Stimulated activated CD4-positive, alpha-beta T cell treated with anti-CD3 and anti-CD28 coated beads, Interleukin-1b, Interleukin-23, amount 100 ng/mL, for 4 hours (primary cell): ENCODE data around the gene NDST4.

Source experiments
- DNase-seq, 2 donors: peaks; one replicate each; pipeline ENCODE4 v3.0.0-alpha.2; 2020; ENCODE audit warnings: low read depth in 2 of 2

The NDST4 gene

DNA sequence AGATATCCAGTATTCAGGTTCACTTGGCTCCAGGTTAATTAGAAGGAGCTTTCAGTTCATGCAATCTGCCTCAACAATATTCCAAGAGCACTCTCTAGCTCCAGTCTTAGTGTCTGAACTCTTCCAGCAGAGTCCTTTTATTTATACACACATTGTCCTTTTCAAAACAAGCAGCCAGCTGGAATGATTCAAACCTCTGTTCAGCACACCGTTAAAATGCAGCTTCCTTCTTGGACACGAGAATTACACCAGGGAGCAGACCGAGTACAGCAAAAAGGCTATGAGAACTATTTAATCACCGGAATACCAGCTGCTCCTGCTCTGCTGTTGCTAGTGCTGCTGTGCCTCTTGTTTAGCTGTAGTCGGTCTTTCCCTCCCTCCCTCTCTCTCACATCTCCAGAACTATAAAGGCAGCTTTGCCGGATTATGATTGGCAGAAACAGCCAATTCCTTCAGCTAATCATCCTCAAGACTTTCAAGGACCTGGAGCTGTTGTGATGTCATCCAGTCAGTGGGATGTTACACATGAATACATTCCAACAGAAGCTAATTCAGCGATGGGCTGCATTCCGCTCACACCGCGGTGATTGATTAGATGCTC lies at the start of gene NDST4:
Gene NDST4 (minus strand): TSS at position 115 of the 601 bp plus-strand sequence. CDS start 36,584 bp downstream, outside the sequence.
- DNase-seq = no peak

DNA sequence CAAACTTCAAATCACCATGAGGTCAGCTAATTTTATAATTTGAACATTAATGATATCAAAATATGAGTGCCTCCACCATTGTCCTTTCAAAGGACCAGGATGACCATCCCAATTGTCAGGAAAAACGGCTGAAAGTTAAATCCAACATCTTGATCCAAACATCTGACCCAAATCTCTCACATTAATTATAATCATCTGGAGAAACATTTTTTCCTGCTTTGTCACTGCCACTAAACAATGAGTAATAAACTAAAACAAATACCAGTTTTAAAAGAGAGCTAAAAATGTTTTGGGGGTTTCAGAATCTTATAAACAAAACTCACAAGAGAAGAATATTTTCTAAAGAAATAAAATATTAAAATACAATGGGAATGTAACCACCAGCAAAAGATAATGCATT lies 45.7 kb upstream of the NDST4 start:
- DNase-seq = no peak

DNA sequence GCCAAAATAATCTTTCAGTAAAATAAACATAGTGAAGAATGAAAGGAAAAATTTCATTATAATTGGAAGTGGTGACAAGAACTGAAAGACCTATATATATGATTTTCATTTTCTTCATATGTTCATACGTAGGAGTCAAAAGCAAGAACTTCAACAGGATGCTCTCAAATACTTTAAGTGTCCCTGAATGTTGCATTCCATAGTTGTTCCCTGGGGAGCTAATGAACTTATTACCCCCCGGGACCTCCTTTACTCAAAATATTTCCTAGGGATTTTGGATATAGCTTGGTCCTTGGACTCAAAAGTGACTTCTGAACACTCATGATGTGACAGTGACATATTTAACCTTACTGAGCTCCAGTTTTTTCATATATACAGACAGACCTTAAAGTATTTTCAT lies 44.9 kb upstream of the NDST4 start:
- DNase-seq = no peak

DNA sequence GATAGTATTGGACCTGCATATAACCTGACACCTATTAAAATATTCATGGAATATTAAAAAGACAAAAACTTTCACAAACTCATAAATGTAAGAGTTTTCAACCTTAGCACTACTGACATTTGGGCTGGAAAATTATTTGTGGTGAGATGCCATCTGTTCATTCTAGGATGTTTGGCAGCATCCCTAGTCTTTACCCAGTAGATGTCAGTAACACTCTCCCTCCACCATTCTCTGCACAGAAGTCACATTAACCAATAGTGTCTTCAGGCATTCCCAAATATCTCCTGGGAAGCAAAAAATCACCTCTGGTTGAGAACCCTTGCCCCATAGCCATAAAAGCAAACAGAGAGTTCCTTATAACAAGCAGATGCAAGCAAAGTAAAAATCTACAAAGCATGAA lies 41.4 kb upstream of the NDST4 start:
- no peak for DNase-seq

- DNase-seq = no peak
Measured at GRCh38 chr4:115152965-115153364, 39.5 kb upstream of the NDST4 start.

GRCh38 chr4:115152081-115152480 lies 38.7 kb upstream of the NDST4 start:
- DNase-seq = no peak

GRCh38 chr4:115149106-115149505 lies 35.7 kb upstream of the NDST4 start:
- no peak for DNase-seq

DNA sequence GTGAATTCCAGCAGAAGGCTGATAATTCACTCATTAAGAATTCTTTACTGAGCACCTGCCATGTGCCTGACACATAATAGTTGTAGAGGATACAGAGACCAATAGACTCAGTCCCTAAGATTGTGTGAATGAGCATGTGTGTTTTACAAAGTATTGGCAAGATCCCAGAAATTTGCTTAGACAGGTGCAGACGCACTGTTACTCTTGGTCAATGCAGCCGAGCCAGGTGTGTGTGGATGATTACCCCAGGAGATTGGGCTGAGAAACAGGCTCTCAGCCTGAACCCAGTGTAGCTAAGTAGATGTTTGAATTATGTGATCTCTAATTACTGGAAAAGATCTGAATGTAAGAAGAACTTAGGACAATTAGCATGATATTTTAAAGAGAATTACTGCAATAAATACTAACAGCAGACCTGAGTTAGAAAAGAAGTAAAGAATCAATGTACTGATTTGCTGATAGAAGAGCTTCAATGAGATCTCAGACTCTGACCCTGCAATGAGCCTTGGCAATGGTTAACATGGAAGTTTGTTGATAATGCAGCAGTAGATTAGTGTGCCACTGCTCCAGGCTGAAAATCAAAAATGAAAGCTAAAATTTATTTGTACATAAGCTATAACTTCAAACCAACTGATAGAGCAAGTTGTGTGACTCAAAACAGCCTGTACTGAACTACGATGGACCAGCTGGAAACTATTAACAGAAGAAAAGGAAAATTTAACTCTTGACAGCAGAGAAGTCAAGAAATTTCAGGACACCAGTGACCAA lies 32.2 kb upstream of the NDST4 start:
- no peak for DNase-seq

DNA sequence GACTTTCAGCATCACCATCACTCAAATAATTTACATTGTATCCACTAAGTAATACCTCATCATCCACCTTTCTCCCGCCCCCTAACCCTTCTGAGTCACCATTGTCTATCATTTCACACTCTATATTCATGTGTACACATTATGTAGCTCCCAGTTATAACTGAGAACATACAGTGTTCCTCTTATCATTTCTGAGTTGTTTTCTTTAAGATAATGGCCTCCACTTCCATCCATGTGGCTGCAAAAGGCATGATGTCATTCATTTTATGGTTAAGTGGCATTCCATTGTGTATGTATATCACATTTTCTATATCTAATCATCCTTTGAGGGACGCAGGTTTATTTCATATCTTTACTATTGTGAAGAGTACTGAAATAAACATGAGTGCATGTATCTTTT lies 14.6 kb upstream of the NDST4 start:
- no peak for DNase-seq

DNA sequence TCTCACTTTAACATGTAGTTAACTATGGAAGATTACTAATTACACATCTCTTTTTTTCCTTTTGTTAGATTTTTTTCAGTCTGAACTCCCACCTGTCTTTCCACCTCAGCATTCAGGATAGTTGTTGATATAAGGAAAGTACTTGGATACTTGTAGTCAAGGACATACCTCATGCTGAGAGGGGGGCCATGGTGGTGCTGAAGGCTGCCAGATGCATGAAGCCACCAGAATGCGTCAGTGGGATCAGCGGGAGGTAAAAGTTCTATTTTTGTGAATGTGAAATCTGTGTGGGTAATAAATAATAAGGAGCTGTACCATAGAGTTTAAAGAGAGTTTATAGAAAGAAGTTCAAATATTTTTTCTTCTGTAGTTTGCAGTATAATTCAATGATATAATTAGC lies 13.1 kb upstream of the NDST4 start:
- no peak for DNase-seq

DNA sequence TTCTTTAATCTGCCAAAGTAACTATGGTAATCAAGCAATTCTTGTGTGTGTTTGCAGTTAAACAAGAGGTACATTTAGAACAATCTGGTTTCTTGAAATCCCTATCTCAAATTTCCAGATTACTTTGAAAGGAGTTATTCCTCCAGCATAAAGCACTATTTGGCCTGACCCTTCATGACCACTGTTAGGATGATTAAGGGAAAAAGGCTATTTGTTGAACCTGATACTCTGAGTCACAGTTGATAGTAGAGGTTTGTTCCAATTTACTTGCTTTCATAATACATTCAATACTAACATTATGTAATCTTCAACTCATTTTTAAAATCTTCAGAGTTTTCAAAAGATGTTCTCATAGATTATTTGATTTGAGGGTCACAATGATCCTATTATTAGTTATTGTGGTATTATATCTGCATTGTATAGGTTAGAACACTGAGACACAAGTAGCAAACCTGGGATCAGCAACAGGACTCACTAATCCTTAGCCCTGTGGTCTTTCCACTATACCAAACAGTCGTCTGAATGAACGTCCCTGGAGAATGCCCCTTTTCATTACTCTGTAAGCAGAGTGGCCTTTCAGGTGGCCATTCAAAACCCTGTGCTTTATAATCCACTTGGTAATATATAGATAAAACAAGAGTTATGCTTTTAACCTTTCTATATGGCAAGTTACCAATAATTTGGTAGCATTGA lies 8.1 kb upstream of the NDST4 start:
- no peak for DNase-seq

GRCh38 chr4:115119804-115120352 lies 6.5 kb upstream of the NDST4 start:
- DNase-seq = no peak

GRCh38 chr4:115117651-115118050 lies 4.2 kb upstream of the NDST4 start:
- no peak for DNase-seq

DNA sequence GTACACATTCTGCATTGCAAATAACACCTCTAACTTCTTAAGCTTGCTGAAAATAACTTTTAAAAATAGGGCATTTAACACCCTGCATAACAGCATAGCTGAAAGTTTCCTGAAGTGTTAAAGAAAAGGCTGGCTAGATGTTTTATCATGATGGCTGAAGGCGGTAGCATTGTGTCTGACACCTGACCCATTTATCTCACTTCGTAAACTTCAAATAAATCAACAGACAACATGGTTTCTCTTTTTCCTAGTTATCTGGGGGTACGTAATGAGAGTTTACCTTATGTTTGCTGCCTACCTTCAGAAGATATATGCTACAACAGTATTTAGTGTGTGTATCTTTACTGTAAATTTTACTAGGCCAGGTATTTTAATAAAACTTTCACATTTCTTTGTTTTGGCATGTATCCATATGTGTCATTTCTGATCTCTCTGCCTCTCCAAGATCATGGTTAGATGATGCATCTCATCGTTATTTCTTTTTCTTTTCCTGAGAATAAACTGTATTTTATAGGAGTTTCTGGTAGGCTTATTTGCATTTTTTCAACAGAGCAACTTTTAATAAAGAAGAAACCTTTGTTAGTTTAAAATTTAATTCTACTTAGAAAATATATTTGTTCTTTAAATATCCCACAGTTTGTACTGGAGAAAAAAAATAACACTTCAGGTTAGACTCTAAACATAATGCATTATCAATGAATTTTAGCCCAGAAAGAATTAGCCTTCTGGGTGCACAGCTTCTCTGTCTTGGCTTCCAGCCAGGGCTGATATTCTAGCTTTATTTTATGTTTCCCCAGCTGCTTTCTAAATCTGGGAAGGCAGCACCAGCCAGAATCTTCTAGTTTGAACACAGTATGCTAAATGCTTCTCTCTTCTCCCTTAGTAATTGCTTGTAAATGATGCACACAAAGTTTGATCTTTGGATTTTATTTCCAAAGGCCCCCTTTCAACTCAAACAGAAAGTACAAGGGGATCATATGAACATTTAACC lies 2.9 kb downstream of the NDST4 start:
- no peak for DNase-seq

- DNase-seq = no peak
Measured at GRCh38 chr4:115108850-115109249, 4.6 kb downstream of the NDST4 start.

DNA sequence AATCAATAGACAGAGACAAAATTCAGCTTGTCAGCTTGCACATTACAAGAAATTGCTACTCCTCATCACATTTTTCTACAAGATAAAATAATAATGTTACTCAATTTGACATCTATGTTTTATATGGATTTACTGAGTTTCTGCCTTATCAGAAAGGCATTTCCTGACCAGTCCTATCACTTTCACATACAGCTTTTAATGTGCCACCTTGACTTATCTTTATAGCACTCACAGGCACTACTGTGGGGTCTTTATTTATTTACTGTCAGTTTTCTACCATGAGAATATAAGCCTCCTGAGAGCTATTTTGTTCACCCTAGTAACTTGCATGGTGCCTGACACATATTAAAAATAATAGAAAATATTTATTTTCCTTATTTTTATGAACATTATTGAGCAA lies 6.0 kb downstream of the NDST4 start:
- DNase-seq = no peak

- DNase-seq = no peak
Measured at GRCh38 chr4:115101675-115102074, 11.7 kb downstream of the NDST4 start.

- DNase-seq = no peak
Measured at GRCh38 chr4:115090483-115091075, 22.8 kb downstream of the NDST4 start.

- DNase-seq = no peak
Measured at GRCh38 chr4:115082633-115083032, 30.8 kb downstream of the NDST4 start.

- no peak for DNase-seq
Measured at GRCh38 chr4:115076691-115077090, 36.7 kb downstream of the NDST4 start.

DNA sequence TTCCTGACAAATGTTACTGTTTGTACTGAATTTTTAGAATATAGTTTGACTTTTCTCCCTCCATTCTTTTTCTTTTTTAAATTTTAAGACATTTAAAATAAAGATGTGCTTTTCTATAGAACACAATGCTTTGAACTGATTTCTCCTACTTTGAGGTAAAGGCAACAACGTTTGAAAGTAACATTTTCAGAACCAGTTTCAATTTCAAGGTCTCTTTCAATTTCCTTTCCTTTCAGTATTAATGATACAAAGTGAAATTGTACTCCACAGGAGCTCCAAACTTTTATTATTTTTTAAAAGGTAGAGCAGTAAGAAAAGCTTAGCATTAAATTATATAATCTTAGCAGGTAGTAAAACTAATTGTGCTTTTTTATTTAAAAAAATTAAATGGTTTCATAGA lies 54.9 kb downstream of the NDST4 start:
- DNase-seq = no peak
